GM19099 (cell line): Measurements from ENCODE around the gene TJP3.

Experiments
- POLR2A ChIP-seq: IDR thresholded peaks from 3 replicates; pipeline ENCODE4 v1.6.1; 2011; ENCODE audit warnings: low read depth; ENCODE audit not compliant: insufficient read length; ENCODE audit errors: extremely low read depth

TJP3 gene

DNA sequence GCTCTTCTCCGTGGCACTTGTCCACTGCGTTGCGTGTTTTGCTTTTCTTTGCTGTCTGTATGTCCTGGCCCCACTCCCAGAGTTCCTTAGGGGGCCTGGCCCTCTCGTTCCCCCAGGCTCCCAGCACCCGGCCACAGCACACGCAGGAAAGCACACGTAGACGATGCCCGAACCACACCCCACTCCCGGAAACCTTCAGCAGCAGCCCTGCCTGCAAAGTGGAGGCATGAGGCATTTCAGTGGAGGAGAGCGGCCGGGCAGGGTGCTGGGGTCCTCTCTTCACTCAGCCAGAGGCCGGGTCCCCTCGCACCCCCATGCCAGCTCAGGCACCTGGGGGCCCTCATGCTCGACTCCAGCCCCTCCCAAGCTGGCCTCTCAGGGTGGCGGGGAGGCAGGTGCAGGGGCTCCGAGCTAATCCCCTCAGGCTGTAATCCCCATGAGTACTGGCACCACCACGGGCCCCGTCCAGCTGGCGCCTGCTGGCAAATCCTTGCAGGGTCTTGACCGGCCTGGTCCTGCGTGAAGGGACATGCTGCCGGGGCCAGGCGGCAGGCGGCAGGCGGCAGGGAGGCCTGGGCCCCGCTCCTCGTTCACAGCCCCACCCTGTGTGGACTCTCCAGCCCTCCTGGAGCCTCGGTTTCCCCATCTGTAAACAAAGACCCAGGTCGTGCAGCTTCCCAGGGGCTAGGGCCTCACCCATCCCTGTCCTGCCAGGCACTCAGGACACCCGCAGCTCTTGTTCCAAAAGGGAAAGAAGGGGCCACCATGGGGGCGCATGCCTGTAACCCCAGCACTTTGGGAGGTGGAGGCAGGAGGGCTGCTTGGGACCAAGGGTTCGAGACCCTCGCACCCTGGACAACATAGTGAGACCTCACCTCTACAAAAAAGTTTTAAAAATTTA is 14.9 kb upstream of the TJP3 start:
- TF ChIP-seq POLR2A: no peak

GRCh38 chr19:3694361-3695123 is 13.6 kb upstream of the TJP3 start:
- TF ChIP-seq POLR2A: no peak

DNA sequence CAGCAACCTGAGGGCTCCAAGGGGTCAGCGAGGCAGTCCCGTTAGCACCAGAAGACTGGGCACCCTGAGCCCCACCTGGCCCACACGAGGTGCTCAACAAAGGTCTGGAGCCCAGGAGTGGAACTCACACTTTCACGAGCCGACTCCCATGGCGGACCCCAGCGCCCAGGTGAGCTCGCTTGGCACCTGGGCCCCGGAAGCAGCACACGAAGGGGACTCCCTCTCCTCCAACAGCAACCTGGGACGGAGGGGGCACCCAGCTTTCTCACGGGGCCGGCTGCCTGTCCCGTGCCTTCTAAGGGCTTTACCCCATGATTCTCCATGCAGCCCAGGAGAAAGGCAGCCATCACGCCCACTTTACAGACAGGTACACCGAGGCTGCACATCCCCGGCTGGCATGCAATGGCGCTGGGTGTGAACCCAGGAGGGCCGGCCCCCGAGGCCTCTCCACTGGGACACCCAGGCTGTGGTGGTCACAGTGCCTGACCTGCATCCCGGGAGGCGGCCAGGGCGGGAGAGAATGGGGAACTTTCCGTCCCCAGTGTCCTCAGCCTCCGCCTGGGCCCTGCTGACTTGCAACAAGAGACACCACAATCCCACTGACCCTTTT is 13.0 kb upstream of the TJP3 start:
- TF ChIP-seq POLR2A: no peak

DNA sequence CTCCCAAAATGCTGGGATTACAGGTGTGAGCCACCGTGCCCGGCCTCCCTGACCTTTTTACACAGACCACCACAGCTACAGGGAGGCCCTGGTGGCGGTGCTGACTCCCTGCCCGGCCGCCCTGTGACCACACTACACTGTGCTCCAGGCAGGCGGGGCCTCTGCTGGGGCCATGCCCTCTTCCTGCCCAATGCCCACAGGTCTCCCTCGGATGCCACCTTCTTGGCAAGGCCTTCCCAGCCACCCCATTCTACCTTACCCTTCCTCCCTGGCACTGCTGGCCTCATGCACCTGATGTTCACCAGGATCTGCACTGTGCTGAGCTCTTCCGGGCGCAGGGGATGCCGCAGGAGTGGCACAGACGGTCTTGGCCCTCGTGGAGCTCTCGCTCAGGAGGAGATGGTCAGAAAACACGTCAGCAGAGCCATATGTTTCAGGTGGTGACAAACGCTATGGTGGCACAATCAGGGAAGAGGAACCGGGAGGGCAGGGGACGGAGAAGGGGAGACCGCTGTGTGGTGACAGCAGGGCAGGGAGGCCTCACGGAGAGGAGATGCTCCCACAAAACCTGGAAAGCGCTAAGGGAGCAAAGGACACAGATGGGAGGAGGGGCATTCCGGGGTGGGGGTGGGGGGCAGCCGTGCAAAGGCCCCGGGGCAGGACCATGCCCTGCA is 12.1 kb upstream of the TJP3 start:
- TF ChIP-seq POLR2A: no peak

DNA sequence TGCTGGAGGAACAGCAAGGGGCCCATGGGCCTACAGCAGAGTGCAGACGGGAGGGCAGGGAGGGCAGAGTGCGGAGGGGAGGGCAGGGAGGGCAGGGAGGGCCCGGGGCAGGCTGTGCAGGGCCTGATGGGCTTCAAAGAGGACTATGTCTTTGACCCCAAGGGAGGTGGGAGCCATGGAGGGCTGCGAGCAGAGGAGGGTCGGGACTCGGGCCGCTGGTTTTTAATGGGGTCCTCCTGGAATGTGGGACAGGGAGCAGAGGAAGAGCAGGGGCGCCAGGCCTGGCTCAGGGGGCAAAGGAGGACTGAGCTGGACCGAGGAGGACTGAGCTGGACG is 11.6 kb upstream of the TJP3 start:
- TF ChIP-seq POLR2A: no peak

- TF ChIP-seq POLR2A: no peak
Observed at GRCh38 chr19:3697094-3697493, 11.1 kb upstream of the TJP3 start.

DNA sequence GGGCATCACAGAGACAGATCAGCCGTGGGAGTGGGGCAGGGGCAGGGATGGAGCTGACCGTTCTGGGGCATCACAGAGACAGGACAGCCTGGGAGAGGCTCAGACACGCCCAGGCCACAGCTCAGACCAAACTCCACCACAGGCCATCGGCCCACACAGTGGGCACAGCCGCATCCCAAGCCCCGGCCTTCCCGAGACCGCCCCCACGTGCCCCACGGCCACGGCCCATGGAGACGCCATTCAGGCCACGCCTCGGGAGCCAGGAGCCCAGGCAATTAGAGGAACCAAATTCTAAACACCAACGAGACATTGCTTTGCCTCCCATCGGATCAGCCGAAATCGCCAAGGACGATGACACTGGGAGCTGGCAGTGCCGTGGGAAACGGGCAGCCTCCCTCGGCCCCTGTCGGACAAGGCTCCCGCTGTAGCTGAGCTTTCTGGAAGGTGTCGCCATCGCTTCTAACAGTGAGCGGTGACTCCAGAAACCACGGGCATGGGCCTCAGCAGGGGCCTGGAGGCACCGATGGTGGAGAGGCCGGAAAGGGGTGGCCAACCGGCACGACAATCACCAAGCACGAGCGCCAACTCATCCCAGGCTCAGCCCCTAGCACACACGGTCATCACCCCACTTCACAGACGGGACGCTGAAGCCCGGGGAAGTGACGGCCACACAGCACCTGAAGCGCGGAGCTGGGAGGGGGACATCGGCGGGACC is 10.4 kb upstream of the TJP3 start:
- no peak for TF ChIP-seq POLR2A

- TF ChIP-seq POLR2A: no peak
Observed at GRCh38 chr19:3698386-3698950, 9.7 kb upstream of the TJP3 start.

GRCh38 chr19:3698974-3699740 is 9.0 kb upstream of the TJP3 start:
- TF ChIP-seq POLR2A: no peak

DNA sequence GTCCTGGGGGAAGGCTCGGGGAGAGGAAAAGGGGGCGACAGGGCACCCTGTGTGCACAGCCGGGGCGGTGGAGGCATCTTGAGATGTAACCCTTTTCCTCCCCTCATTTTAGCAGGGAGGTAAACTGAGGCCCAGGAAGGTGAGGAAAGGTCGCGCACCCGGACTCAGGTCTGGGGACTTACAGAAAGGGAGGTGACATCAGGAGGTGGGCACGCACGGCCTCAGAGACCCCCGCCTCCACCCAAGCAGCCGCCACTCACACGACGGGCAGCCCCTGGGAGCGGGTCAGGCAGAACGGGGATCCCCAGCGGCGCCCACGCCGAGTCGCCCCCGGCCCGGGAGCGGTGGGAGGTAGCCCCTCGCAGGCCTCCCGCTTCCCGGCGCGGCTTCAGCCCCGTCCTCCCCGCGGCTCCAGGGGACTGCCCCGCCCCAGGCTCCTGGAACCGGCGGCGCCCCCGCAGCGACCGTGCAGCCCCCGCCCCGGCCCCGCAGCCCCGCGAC is 8.4 kb upstream of the TJP3 start:
- TF ChIP-seq POLR2A: no peak

- TF ChIP-seq POLR2A: peak; percentile 57
Observed at GRCh38 chr19:3700242-3701032, 7.7 kb upstream of the TJP3 start, which contains the start of gene PIP5K1C. Gene PIP5K1C (minus strand): TSS chr19:3700468. CDS start chr19:3700390, 78 bp downstream.

DNA sequence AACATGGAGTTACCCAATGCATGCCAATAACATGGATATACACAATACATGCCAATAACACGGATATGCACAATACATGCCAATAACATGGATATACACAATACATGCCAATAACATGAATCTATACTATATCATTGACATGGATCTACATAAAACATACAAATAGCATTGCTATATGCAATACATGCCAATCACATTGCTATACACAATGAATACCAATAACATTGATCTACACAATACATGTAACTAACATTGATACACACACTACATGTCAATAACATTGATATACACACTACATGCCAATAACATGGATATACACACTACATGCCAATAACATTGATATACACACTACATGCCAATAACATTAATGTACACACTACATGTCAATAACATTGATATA is 7.0 kb upstream of the TJP3 start:
- no peak for TF ChIP-seq POLR2A

GRCh38 chr19:3707868-3708206 is 347 bp upstream of the TJP3 start:
- no peak for TF ChIP-seq POLR2A
